ENCODE measurements around the gene RAP1GAP2. TPM values are rescaled to one million over a fixed set of nuclear protein-coding genes. Genes with fewer than 3 reads are reported as not detected.

Gene RAP1GAP2
- total and polyA plus RNA-seq, 2 experiments from 2014 or later = 0.74 to 3.8 TPM

GRCh38 chr17:2964028-2964356 is 167.8 kb downstream of the RAP1GAP2 start:
- Histone ChIP-seq H3K27ac (no peak overlapping the region), H3K9me3 (ENCODE audit: low read depth) (no peaks in the 10 kb centered on the region), H4K20me1 (ENCODE audit: insufficient read depth) (no peaks in the 10 kb centered on the region), H3K9me2 (ENCODE audit: insufficient read depth) (no peaks in the 10 kb centered on the region), H3K4me1 (ENCODE audit: insufficient read depth) (peaks cover 10% of the 10 kb centered on the region; the same call in 1 of the 2 replicates), H3K27me3 (replicated peaks; ENCODE audit: insufficient read depth) (no peaks in the 10 kb centered on the region), H3K9ac (no peak overlapping the region), H3K4me2 (ENCODE audit: unreplicated experiment) (no peak overlapping the region), H3K79me2 (ENCODE audit: insufficient read depth) (no peaks in the 10 kb centered on the region), H3K4me3 (no peak overlapping the region), H3F3A (ENCODE audit: insufficient read depth) (peaks cover 6% of the 10 kb centered on the region), H3K36me3 (ENCODE audit: low read depth) (no peaks in the 10 kb centered on the region), H2AFZ (no peak overlapping the region)
- in situ Hi-C loops (cut with MboI) = no loop called here
- WGBS, 2 experiments (ENCODE audit: low coverage in 1 of 2, low lambda C conversion rate in 2 of 2, missing lambda C conversion rate in 2 of 2) = 93 to 100% methylated on average over 1 to 6 of the region's 6 CpGs
- TF ChIP-seq EZH2phosphoT487 (IDR thresholded peaks at IDR 0.05; ENCODE audit: insufficient read depth, low read depth) (no peak), EZH2 (IDR thresholded peaks at IDR 0.05; ENCODE audit: insufficient read depth, poor library complexity, severe bottlenecking) (no peak)
- no peak for DNase-seq

GRCh38 chr17:2964370-2964769 is 168.1 kb downstream of the RAP1GAP2 start:
- Histone ChIP-seq H4K20me1 (ENCODE audit: insufficient read depth) (no peaks in the 10 kb centered on the region), H3K4me1 (ENCODE audit: insufficient read depth) (peaks cover 10% of the 10 kb centered on the region; the same call in 1 of the 2 replicates), H3F3A (ENCODE audit: insufficient read depth) (peaks cover 6% of the 10 kb centered on the region), H3K27me3 (replicated peaks; ENCODE audit: insufficient read depth) (no peaks in the 10 kb centered on the region), H3K36me3 (ENCODE audit: low read depth) (no peaks in the 10 kb centered on the region), H2AFZ (no peak overlapping the region), H3K9me3 (ENCODE audit: low read depth) (no peaks in the 10 kb centered on the region), H3K27ac (no peak overlapping the region), H3K79me2 (ENCODE audit: insufficient read depth) (no peaks in the 10 kb centered on the region), H3K9me2 (ENCODE audit: insufficient read depth) (no peaks in the 10 kb centered on the region), H3K9ac (no peak overlapping the region), H3K4me3 (no peak overlapping the region), H3K4me2 (ENCODE audit: unreplicated experiment) (no peak overlapping the region)
- in situ Hi-C loops (cut with MboI) = no loop called here
- no peak for DNase-seq
- no peak for TF ChIP-seq EZH2phosphoT487 (IDR thresholded peaks at IDR 0.05; ENCODE audit: insufficient read depth, low read depth)
- no peak for TF ChIP-seq EZH2 (IDR thresholded peaks at IDR 0.05; ENCODE audit: insufficient read depth, poor library complexity, severe bottlenecking)
- 84 to 88% methylated on average over 9 to 10 of the region's 10 CpGs for WGBS, 2 experiments (ENCODE audit: low coverage in 1 of 2, low lambda C conversion rate in 2 of 2, missing lambda C conversion rate in 2 of 2)

- Histone ChIP-seq H2AFZ (no peak overlapping the region), H3K27ac (no peak overlapping the region), H3K4me1 (ENCODE audit: insufficient read depth) (peaks cover 10% of the 10 kb centered on the region; the same call in 1 of the 2 replicates), H3K4me3 (no peak overlapping the region), H3K9me3 (ENCODE audit: low read depth) (no peaks in the 10 kb centered on the region), H4K20me1 (ENCODE audit: insufficient read depth) (no peaks in the 10 kb centered on the region), H3K9me2 (ENCODE audit: insufficient read depth) (no peaks in the 10 kb centered on the region), H3K9ac (no peak overlapping the region), H3K4me2 (ENCODE audit: unreplicated experiment) (no peak overlapping the region), H3K36me3 (ENCODE audit: low read depth) (no peaks in the 10 kb centered on the region), H3K27me3 (replicated peaks; ENCODE audit: insufficient read depth) (no peaks in the 10 kb centered on the region), H3K79me2 (ENCODE audit: insufficient read depth) (no peaks in the 10 kb centered on the region), H3F3A (ENCODE audit: insufficient read depth) (peaks cover 6% of the 10 kb centered on the region)
- 89 to 91% methylated on average over 11 of the region's 11 CpGs for WGBS, 2 experiments (ENCODE audit: low coverage in 1 of 2, low lambda C conversion rate in 2 of 2, missing lambda C conversion rate in 2 of 2)
- DNase-seq = no peak
- TF ChIP-seq EZH2 (IDR thresholded peaks at IDR 0.05; ENCODE audit: insufficient read depth, poor library complexity, severe bottlenecking) (no peak), EZH2phosphoT487 (IDR thresholded peaks at IDR 0.05; ENCODE audit: insufficient read depth, low read depth) (no peak)
- in situ Hi-C loops (cut with MboI) = no loop called here
Observed at GRCh38 chr17:2964831-2965230, 168.6 kb downstream of the RAP1GAP2 start.

GRCh38 chr17:2965621-2966595 is 169.7 kb downstream of the RAP1GAP2 start:
- H3K9ac ChIP-seq = no peak overlapping the region; the same call in 1 of the 2 replicates
- no peaks in the 10 kb centered on the region for H3K9me2 ChIP-seq (ENCODE audit: insufficient read depth)
- no peaks in the 10 kb centered on the region for H3K9me3 ChIP-seq (ENCODE audit: low read depth)
- no peak overlapping the region for H3K27ac ChIP-seq
- H3K36me3 ChIP-seq (ENCODE audit: low read depth) = no peaks in the 10 kb centered on the region
- peak overlapping the region; percentile 31 for H3K4me3 ChIP-seq
- no peak for TF ChIP-seq EZH2phosphoT487 (IDR thresholded peaks at IDR 0.05; ENCODE audit: insufficient read depth, low read depth)
- no peak for TF ChIP-seq EZH2 (IDR thresholded peaks at IDR 0.05; ENCODE audit: insufficient read depth, poor library complexity, severe bottlenecking)
- no peaks in the 10 kb centered on the region for H3K79me2 ChIP-seq (ENCODE audit: insufficient read depth)
- DNase-seq = peak; percentile 85
- peaks cover 10% of the 10 kb centered on the region; the same call in 1 of the 2 replicates for H3K4me1 ChIP-seq (ENCODE audit: insufficient read depth)
- peak overlapping the region; percentile 70 for H2AFZ ChIP-seq
- peak overlapping the region; percentile 44 for H3K4me2 ChIP-seq (ENCODE audit: unreplicated experiment)
- 40 to 42% methylated on average over 14 of the region's 14 CpGs for WGBS, 2 experiments (ENCODE audit: low coverage in 1 of 2, low lambda C conversion rate in 2 of 2, missing lambda C conversion rate in 2 of 2)
- peaks cover 6% of the 10 kb centered on the region for H3F3A ChIP-seq (ENCODE audit: insufficient read depth)
- H3K27me3 ChIP-seq (replicated peaks; ENCODE audit: insufficient read depth) = no peaks in the 10 kb centered on the region
- no peaks in the 10 kb centered on the region for H4K20me1 ChIP-seq (ENCODE audit: insufficient read depth)
- in situ Hi-C loops (cut with MboI) = no loop called here
